K562 (cell line): Measurements from ENCODE around the gene CTSW. TPM values are rescaled to one million over a fixed set of nuclear protein-coding genes. Genes with fewer than 3 reads are reported as not detected.

Experiments
- ADNP ChIP-seq: fragments of 200-800 bp; sonication (Bioruptor generic); IDR thresholded peaks from 2 replicates; pipeline ENCODE4 v1.6.1; 2016; ENCODE audit warnings: missing genetic modification characterization, missing compliant biosample characterization
- C11orf30 ChIP-seq: fragments of 450-650 bp; IDR thresholded peaks from 2 replicates; pipeline ENCODE4 v1.6.1; 2016; ENCODE audit warnings: low read depth, mild to moderate bottlenecking
- CXXC5 ChIP-seq: fragments of 250-450 bp; sonication (Bioruptor Pico); IDR thresholded peaks from 2 replicates; pipeline ENCODE4 v1.8.0; 2022; ENCODE audit warnings: inconsistent platforms, mild to moderate bottlenecking, moderate library complexity
- EHMT2 ChIP-seq: fragments of 450-650 bp; IDR thresholded peaks from 2 replicates; pipeline ENCODE4 v1.6.1; 2018; ENCODE audit warnings: antibody characterized with exemption
- FOS ChIP-seq: IDR thresholded peaks from 3 replicates; pipeline ENCODE4 v1.6.1; 2011; ENCODE audit not compliant: insufficient read length; ENCODE audit errors: extremely low read depth
- FOXJ2 ChIP-seq: fragments of 200-800 bp; sonication (Bioruptor generic); IDR thresholded peaks from 2 replicates; pipeline ENCODE4 v1.6.1; 2016; ENCODE audit warnings: missing genetic modification characterization, missing compliant biosample characterization
- GATAD2A ChIP-seq: fragments of 450-650 bp; IDR thresholded peaks from 2 replicates; pipeline ENCODE4 v1.6.1; 2017
- HDAC3 ChIP-seq: fragments of 450-650 bp; IDR thresholded peaks from 2 replicates; pipeline ENCODE4 v1.6.1; 2018; ENCODE audit warnings: borderline replicate concordance, mild to moderate bottlenecking, moderate library complexity; ENCODE audit not compliant: partially characterized antibody
- HDAC6 ChIP-seq: IDR thresholded peaks from 2 replicates; pipeline ENCODE4 v1.6.1; 2012; ENCODE audit warnings: low read depth, mild to moderate bottlenecking, control low read depth, inconsistent platforms, low read length, moderate library complexity
- HDGF ChIP-seq: fragments of 450-650 bp; IDR thresholded peaks from 2 replicates; pipeline ENCODE4 v1.6.1; 2016
- HINFP ChIP-seq: fragments of 450-650 bp; conservative IDR thresholded peaks from 2 replicates; pipeline ENCODE4 v1.6.1; 2016; ENCODE audit warnings: missing genetic modification characterization, low read depth, mild to moderate bottlenecking, control low read depth, missing compliant biosample characterization
- NR2C2 ChIP-seq, 2 experiments: fragments of 200-800 bp in 1 of 2; sonication (Bioruptor generic) in 1 of 2; sonication (generic) in 1 of 2; formaldehyde crosslinking in 1 of 2; IDR thresholded peaks; 2 replicates each; pipeline versions ENCODE4 v1.6.1 to v1.8.0; 2016 to 2022; ENCODE audit warnings: mild to moderate bottlenecking in 1 of 2, missing compliant biosample characterization in 1 of 2, missing genetic modification characterization in 1 of 2, missing genetic modification reagents in 1 of 2
- RNF2 ChIP-seq: sonication (generic); IDR thresholded peaks from 2 replicates; pipeline ENCODE4 v1.6.1; 2016
- SAFB ChIP-seq: fragments of 200-400 bp; formaldehyde crosslinking; IDR thresholded peaks from 2 replicates; pipeline ENCODE4 v1.6.1; 2017; ENCODE audit warnings: low read depth, low read length, borderline replicate concordance
- SP1 ChIP-seq: sonication (generic); formaldehyde crosslinking; IDR thresholded peaks from 2 replicates; pipeline ENCODE4 v1.8.1; 2022; ENCODE audit warnings: mild to moderate bottlenecking, missing genetic modification reagents
- TFAP4 ChIP-seq: sonication (generic); formaldehyde crosslinking; IDR thresholded peaks from 2 replicates; pipeline ENCODE4 v1.8.0; 2022; ENCODE audit warnings: missing genetic modification reagents, mild to moderate bottlenecking, moderate library complexity, borderline replicate concordance
- ZBTB5 ChIP-seq: fragments of 450-650 bp; IDR thresholded peaks from 2 replicates; pipeline ENCODE4 v1.6.1; 2017; ENCODE audit warnings: antibody characterized with exemption
- ZNF143 ChIP-seq: sonication (generic); formaldehyde crosslinking; IDR thresholded peaks from 2 replicates; pipeline ENCODE4 v1.9.0; 2022; ENCODE audit warnings: mild to moderate bottlenecking, missing genetic modification reagents
- ZNF518B ChIP-seq: fragments of 250-450 bp; sonication (Bioruptor Pico); IDR thresholded peaks from 2 replicates; pipeline ENCODE4 v1.5.0; 2021; ENCODE audit warnings: mild to moderate bottlenecking, moderate library complexity
- polyA plus RNA-seq, 8 experiments: library from polyadenylated mRNA; depleted of rRNA in 4 of 8; stranded (reverse) in 5 of 8; unstranded in 3 of 8; fragments of >200 nt; fragmentation: Nextera tagmentation in 2 of 8; fragmentation: Illumina TruSeq in 1 of 8; extraction: Ambion mirVana in 2 of 8; extraction: Trizol in 1 of 8; gene quantifications; 2 replicates each; pipeline versions ENCODE4 v1.2.1 to v1.2.3, GENCODE V29; 2011 to 2014; ENCODE audit warnings: inconsistent platforms in 1 of 8, missing spikeins in 1 of 8
- total RNA-seq, 7 experiments: library from RNA; depleted of rRNA in 6 of 7; stranded (reverse); fragments of >200 nt in 6 of 7; fragmentation: Illumina TruSeq in 2 of 7; extraction: Trizol in 2 of 7; gene quantifications; 2 replicates each; pipeline versions ENCODE4 v1.2.1 to v1.2.3, GENCODE V29; 2011 to 2021; ENCODE audit warnings: low replicate concordance in 1 of 7

The CTSW gene
- total and polyA plus RNA-seq, 9 of the 15 experiments (the other 6 are each of a cell fraction or from before 2014, with no cell fraction given): 0.04 TPM; not detected in 8

- TF ChIP-seq ZNF518B (CRISPR knock-in tag) (no peak), GATAD2A (peak; percentile 29; the same call in 1 of the 2 replicates), HINFP (tag) (no peak), ADNP (tag) (no peak), HDGF (no peak), ZBTB5 (no peak), RNF2 (peak; percentile 34; the same call in 1 of the 2 replicates), FOS (no peak), FOXJ2 (tag) (no peak), HDAC6 (no peak), SP1 (peak; percentile 99), ZNF143 (CRISPR knock-in tag) (0 out of 2 replicates have a peak, but pooled peaks have one; percentile 46), NR2C2 (CRISPR knock-in tag; IDR thresholded peaks at IDR 0.05) (no peak), NR2C2 (tag; IDR thresholded peaks at IDR 0.05) (no peak), TFAP4 (CRISPR knock-in tag) (peak; percentile 67; the same call in 1 of the 2 replicates), SAFB (peak; percentile 61; the same call in 1 of the 2 replicates), C11orf30 (no peak), EHMT2 (no peak), HDAC3 (no peak), CXXC5 (CRISPR knock-in tag) (peak; percentile 88)
These were observed 6.1 kb upstream of the CTSW start (continued) for GRCh38 chr11:65873318-65874156.
